M059J (cell line): Measurements from ENCODE around the gene MUC6. TPM values are rescaled to one million over a fixed set of nuclear protein-coding genes. Genes with fewer than 3 reads are reported as not detected.

Experiments used
- DNase-seq: peaks from one replicate; pipeline ENCODE4 v3.0.0-alpha.2; 2012; ENCODE audit warnings: low read depth
- total RNA-seq: library from RNA; depleted of rRNA; stranded (reverse); fragments of >200 nt; shearing (Covaris generic); gene quantifications from 2 replicates; pipeline ENCODE4 v1.2.3, GENCODE V29; 2014; rRNA removed

MUC6 gene, protein sequence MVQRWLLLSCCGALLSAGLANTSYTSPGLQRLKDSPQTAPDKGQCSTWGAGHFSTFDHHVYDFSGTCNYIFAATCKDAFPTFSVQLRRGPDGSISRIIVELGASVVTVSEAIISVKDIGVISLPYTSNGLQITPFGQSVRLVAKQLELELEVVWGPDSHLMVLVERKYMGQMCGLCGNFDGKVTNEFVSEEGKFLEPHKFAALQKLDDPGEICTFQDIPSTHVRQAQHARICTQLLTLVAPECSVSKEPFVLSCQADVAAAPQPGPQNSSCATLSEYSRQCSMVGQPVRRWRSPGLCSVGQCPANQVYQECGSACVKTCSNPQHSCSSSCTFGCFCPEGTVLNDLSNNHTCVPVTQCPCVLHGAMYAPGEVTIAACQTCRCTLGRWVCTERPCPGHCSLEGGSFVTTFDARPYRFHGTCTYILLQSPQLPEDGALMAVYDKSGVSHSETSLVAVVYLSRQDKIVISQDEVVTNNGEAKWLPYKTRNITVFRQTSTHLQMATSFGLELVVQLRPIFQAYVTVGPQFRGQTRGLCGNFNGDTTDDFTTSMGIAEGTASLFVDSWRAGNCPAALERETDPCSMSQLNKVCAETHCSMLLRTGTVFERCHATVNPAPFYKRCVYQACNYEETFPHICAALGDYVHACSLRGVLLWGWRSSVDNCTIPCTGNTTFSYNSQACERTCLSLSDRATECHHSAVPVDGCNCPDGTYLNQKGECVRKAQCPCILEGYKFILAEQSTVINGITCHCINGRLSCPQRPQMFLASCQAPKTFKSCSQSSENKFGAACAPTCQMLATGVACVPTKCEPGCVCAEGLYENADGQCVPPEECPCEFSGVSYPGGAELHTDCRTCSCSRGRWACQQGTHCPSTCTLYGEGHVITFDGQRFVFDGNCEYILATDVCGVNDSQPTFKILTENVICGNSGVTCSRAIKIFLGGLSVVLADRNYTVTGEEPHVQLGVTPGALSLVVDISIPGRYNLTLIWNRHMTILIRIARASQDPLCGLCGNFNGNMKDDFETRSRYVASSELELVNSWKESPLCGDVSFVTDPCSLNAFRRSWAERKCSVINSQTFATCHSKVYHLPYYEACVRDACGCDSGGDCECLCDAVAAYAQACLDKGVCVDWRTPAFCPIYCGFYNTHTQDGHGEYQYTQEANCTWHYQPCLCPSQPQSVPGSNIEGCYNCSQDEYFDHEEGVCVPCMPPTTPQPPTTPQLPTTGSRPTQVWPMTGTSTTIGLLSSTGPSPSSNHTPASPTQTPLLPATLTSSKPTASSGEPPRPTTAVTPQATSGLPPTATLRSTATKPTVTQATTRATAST (N-terminal part only)
- total RNA-seq: not detected in 2 replicates

DNA sequence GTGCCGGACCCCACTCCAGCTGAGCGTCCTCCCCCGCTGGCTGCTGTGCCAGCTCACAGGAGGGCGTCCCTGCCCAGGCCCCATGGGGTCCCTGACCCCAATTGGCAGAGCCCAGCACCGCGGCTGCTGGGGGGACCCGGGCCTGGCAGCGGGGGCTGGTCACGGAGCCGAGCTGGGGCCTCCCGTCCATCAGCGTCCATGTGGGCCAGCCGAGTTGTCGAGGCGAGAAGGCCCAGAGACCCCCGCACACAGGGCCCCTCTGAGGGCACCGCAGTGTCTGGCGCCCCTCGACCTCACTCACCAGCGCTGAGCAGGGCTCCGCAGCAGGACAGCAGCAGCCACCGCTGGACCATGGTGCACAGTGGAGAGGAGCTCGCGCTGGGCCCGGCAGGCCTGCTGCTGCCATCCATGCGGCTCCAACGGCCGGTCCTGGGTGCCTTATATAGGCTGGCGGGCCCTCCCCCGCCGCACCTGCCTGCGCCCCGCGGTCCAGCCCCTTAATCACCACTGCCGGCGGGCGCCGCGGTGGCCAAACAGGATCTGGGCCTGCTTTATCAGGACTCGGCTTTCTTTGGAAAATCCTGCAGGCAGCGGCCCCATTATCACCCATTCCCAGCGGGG lies at the start of gene MUC6:
MUC6 (minus strand) TSS at position 416 of the 621 bp plus-strand sequence; CDS start at position 353, 63 bp downstream.
- no peak for DNase-seq

DNA sequence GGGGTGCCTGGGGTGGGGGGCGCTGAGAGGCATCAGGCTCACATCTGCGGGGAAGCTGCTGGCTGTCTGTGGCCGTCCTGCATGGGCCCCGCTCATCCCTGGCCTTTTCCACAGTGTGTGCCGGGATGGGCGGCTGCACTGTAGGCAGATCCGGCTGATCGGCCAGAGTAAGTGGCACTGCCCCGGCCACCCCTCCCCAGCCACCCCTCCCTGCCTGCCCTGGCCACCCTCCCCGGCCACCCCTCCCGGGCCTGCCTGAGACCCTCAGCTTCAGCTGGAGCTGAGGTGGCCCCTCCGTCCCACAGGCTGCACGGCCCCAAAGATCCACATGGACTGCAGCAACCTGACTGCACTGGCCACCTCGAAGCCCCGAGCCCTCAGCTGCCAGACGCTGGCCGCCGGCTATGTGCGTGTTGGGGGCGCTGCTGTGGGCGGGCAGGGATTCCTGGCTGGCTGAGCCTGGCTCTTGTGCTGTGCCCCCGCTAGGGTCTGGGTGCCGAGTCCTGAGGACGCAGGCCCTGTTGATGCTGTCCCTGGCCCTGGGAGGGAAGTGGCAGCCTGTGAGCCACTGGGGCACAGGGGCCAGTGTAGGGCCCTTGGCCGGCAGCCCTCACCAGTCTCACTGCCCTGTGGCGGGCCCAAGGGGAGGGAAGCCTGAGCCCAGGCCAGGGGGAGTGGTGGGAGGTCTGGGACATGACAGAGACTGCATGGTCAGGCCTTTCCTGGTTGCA lies 49.1 kb upstream of the MUC6 start:
- no peak for DNase-seq

GRCh38 chr11:1084561-1085439 lies 48.3 kb upstream of the MUC6 start:
- DNase-seq: no peak

GRCh38 chr11:1083621-1084551 lies 47.4 kb upstream of the MUC6 start:
- no peak for DNase-seq

GRCh38 chr11:1082728-1083620 lies 46.5 kb upstream of the MUC6 start:
- DNase-seq: no peak

- DNase-seq: no peak
Measured at GRCh38 chr11:1082346-1082727, 45.8 kb upstream of the MUC6 start.

DNA sequence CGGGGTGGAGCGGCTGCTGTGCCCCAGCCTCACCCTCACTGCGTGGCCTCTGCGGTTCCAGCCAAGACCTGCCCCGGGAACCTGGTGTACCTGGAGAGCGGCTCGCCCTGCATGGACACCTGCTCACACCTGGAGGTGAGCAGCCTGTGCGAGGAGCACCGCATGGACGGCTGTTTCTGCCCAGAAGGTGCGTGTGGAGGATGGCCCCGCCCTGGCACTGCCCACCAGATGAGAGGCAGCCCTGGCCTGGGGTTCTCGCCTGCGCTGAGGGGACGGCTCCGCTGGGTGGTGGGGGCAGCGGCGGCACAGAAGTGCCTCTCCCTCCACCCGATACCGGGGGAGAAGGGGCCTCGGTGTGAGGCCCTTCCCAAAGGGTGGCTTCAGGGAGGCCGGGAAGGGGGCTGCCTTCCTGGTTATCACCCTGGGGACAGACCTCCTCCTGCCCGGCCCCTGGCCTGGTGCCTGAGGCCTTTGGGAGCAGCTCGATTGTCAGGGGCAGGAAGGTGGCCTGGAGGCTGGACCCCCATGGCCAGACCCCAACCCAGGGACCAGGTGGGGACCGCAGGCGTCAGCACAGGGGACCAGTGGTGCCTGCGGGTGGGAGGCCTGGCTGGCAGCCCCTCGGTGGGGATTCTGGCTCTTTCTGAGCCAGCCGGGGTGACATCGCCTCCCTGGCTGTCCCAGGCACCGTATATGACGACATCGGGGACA lies 45.2 kb upstream of the MUC6 start:
- DNase-seq: no peak

DNA sequence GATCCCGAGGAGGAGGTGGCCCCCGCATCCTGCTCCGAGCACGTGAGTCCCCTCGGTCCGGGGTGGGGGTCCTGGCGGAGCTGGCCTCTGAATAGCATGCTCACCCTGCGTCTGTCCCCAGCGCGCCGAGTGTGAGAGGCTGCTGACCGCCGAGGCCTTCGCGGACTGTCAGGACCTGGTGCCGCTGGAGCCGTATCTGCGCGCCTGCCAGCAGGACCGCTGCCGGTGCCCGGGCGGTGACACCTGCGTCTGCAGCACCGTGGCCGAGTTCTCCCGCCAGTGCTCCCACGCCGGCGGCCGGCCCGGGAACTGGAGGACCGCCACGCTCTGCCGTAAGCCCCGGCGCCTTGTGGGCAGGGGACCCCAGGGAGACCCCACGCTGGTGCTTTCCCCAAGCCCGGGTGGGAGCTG lies 41.7 kb upstream of the MUC6 start:
- DNase-seq: no peak

DNA sequence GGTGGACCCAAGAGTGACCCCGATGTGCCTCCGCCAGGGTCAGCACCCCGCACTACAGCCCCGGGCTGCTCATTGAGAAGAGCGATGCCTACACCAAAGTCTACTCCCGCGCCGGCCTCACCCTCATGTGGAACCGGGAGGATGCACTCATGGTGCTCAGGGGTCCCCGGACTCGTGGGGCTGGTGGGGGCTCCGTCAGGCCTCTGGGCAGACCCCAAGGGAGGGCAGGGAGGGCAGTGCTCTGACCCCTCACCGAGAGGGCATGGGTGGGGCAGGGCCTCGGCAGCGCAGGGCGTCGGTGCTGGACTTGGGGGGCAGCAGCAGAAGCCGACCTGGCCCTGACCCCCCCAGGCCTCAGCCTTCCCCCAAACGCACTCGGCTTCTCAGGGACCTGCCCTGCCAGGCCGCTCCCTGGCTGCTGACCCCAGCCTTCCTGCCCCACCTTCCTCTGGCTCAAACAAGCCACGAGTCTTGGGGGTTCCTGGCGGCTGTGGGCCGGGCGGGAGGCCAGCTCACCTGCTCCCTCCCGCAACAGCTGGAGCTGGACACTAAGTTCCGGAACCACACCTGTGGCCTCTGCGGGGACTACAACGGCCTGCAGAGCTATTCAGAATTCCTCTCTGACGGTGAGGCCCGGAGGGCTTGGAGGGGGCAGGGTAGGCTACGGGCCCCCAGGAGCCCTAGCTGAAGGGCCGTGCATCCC lies 41.0 kb upstream of the MUC6 start:
- no peak for DNase-seq

DNA sequence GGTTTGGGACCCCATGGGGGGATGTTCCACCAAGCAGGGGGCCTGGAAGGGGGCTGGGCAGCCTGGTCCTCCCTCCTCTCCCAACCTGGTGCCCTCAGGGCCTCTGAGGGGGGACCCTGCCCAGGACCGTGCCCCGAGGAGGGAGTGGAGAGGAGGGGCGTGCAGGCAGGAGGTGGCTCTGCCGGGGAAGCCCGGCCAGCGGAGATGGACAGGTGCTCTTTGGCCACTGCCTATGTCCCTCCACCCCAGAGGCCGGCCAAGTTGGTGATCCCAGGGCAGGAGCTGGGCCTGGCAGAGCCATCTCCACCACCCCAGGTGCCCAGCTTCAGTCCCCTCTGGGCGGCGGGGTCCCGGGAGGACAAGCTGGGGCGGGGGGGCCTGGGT lies 40.5 kb upstream of the MUC6 start:
- no peak for DNase-seq

DNA sequence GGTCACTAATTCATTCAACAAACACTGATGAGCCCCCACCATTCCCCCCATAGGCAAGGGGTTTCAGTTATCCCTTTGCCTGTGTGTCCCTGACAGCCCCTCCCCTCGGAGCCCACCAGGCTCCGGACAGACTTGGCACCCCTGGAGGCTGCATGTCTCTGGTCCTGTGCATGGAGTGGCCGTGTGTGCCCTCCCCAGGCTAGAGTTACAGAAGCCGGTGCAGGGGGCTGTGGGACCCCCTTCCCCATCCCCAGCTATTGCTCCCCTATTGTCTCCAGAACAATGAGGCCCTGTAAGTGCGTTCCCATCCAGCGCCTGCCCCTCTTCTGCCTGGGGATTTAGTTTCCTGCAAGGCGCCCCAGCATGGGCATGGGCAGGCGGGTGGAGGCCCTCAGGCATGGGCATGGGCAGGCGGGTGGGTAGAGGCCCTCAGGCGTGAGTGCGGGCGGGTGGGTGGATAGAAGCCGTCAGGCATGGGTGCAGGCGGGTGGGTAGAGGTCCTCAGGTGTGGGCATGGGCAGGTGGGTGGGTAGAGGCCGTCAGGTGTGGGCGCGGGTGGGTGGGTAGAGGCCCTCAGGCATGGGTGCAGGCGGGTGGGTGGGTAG lies 39.6 kb upstream of the MUC6 start:
- no peak for DNase-seq

DNA sequence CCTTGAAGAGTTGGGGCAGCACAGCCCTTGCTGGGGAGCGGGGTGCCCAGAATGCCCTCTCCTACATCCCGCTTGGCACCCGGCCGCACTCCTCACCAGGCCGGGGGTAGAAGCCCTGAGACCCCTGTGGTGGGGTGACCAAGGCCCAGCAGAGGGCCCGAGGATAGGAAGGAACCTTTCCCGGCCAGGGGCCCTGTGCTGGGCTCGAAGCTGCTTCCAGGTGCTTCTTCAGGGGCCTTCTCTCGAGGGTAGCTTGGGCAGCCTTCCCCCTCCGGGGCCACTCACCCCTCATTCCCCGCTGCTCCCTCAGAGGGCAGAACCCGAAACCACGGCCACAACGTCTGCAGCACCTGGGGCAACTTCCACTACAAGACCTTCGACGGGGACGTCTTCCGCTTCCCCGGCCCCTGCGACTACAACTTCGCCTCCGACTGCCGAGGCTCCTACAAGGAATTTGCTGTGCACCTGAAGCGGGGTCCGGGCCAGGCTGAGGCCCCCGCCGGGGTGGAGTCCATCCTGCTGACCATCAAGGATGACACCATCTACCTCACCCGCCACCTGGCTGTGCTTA lies 38.9 kb upstream of the MUC6 start:
- DNase-seq: no peak

DNA sequence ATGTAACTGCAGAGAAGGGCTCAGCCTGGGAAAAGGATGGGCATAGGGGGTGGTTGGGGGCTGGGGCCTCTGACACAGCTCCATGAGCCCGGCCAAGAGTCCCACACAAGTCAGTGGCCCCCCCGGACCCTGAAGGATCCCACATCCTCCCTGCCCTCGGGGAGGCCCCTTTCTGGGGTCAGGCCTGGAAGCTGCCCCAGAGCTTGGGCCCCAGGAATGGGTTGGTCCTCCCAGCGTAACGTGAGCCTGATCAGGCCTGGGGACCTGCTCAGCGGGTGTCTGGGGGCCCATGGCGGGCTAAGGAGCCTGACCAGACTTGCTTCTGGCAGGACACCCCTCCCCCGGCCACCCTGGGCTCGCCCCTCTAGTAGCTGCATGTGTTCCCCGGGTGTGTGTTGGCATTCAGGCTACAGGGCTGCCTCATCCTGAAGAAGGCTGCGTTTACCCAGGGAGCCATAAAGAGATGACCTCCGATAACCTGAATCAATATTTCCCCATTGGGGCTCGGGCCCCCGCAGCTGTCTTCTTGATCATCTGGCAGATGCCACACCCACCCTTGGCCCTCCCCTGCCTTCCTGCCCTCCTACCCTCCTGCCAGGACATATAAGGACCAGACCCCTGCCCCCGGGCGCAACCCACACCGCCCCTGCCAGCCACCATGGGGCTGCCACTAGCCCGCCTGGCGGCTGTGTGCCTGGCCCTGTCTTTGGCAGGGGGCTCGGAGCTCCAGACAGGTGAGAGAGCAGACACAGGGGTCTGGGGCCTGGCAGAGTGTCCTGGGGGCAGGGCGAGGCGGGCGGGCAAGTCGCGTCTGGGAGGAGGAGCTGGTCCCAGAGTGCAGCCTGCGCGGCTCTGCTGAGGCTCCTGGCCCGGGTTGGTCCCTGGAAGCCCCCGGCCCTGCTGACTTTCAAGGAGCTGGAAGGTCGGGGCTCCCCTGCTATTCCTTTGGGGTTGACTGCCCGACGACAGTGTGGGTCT lies 38.0 kb upstream of the MUC6 start, which contains the start of gene MUC2:
MUC2 (plus strand) TSS at position 631 of the 978 bp plus-strand sequence.
- DNase-seq: no peak

DNA sequence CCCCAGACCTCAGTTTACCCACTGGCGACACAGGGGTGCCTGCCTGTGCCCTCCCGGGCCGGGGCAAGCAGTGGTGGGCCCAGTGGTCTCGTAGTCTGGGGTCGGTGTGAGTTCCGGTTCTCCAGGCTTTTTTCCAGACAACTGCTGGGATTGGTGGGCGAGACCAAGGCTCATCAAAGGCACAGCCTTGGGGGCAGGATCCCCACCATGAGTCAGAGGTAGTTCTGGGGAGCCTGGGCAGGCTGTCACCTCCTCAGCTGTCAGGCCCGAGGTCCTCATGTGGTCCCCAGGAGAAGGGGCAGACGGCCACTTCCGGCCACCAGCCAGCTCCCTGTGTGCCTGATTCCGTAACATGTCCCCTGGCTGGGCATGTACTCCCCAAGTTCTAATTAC lies 37.3 kb upstream of the MUC6 start:
- peak; percentile 32 for DNase-seq
